ENCODE data around the gene EREG.

GRCh38 chr4:74323663-74324062 is 41.3 kb upstream of the EREG start:
- TF ChIP-seq CTCF (IDR thresholded peaks at IDR 0.05; ENCODE audit: low read depth, low read length, poor library complexity, severe bottlenecking) (no peak), EZH2phosphoT487 (IDR thresholded peaks at IDR 0.05; ENCODE audit: borderline replicate concordance, low read length) (no peak)
